ENCODE results near the gene SUSD3. TPM values are rescaled to one million over a fixed set of nuclear protein-coding genes. Genes with fewer than 3 reads are reported as not detected.

Gene SUSD3
- total and polyA plus RNA-seq, 2 of the 8 experiments (the other 6 are each of a cell fraction or from before 2014, with no cell fraction given) = 5.5 to 35.4 TPM

- no peak for TF ChIP-seq CTBP2 (IDR thresholded peaks at IDR 0.05; ENCODE audit: borderline replicate concordance, insufficient read depth, insufficient read length, low read length)
- TF ChIP-seq MAFK (IDR thresholded peaks at IDR 0.05; ENCODE audit: low read depth, low read length) = no peak
Measured at GRCh38 chr9:93039976-93040375, 18.5 kb upstream of the SUSD3 start (continued).

Measured in H1 (cell line).